Activated CD4-positive, alpha-beta T cell treated with anti-CD3 and anti-CD28 coated beads, Interleukin-10, Interleukin-2, amounts not matched to agents 100 ng/mL and 50 ng/mL, durations not matched to agents 16 hours and 8 hours (primary cell): ENCODE measurements around the gene TF.
"Not testable (repeated sequence)": the region's sequence is repeated elsewhere in the genome, so short reads cannot be mapped to it uniquely, and the experiment has no call there.

Source experiments
- DNase-seq: peaks from one replicate; pipeline ENCODE4 v3.0.0-alpha.2; 2020

The TF gene

DNA sequence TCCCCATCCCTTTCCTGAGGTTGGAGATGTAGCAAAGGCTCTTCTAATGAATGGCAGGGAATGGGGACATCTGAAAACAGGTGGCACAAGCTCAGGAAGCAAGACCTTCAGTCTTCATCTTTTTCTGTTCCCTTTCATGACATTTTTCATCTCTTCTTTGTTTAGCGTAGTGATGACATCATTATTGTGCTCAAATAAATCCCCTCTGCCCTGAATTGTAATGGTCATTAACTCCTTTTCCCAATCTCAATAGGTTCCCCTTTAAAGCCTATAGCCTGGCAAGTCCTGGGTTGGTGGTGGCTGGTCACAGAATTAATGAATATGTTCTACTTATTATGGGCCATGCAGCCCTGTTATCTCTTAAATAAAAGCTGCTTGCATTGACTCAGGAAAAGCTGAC is 21.4 kb downstream of the TF start:
- no peak for DNase-seq

- DNase-seq = no peak
Measured at GRCh38 chr3:133769536-133769935, 23.3 kb downstream of the TF start.

DNA sequence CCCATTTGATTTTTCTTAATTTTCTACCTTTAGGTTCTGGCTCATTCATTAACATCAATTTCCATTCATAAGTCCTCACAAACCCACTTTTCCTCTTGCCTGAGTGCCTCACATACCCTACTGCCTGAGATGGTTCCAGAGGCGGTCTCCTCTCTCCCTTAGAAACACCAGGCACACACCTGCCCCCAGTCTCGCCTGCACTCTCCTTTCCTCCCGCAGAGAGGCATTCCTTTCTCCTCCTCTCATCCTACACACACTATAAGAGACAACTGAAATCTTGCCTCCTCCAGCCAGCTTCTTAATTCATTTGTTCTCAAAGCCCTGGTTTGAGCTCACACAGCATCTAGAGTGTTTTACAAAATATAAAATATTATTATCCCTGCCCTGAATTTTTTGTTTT is 27.5 kb downstream of the TF start:
- no peak for DNase-seq

DNA sequence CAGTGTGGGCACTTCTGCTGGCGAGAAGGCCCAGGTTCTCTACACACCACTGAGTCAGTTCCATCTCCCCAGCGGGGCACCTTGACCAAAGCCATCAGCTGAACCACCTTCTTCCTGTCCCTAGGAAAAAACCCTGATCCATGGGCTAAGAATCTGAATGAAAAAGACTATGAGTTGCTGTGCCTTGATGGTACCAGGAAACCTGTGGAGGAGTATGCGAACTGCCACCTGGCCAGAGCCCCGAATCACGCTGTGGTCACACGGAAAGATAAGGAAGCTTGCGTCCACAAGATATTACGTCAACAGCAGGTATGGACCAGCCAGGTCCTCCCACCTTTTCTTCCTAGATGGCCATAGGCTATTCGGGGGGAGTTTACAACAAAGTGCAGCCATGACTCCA is 29.1 kb downstream of the TF start:
- DNase-seq = no peak

DNA sequence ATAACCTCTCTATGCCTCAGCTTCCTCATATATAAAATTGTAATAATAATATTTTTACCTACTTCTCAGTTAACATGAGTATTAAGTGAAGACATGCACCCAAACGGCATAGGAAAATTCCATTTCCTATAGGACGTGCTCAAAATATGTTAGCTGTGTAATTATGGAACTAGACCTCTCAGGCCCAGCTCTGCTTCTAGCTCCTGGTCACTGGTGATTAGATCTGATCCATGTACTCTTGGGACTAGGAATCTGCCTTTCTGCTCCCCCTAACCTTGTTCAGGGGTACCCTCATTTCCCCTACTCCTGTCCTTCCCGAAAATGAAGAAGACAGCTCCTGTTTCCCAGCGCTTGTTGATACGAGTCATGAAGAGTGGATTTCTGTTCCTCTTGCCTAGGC is 29.6 kb downstream of the TF start:
- no peak for DNase-seq

GRCh38 chr3:133776794-133777438 is 30.7 kb downstream of the TF start:
- DNase-seq = no peak

- no peak for DNase-seq
Measured at GRCh38 chr3:133777807-133778568, 31.8 kb downstream of the TF start.

GRCh38 chr3:133779626-133780203 is 33.5 kb downstream of the TF start:
- no peak for DNase-seq

DNA sequence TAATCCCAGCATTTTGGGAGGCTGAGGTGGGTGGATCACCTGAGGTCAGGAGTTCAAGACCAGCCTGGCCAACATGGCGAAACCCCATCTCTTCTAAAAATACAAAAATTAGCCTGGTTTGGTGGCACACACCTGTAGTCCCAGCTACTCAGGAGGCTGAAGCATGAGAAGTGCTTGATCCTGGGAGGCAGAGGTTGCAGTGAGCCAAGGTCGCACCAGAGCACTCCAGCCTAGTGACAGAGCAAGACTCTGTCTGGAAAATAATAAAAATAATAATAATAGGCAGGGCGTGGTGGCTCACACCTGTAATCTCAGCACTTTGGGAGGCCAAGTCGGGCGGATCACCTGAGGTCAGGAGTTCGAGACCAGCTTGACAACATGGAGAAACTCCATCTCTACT is 34.6 kb downstream of the TF start:
- DNase-seq = not testable (repeated sequence)

DNA sequence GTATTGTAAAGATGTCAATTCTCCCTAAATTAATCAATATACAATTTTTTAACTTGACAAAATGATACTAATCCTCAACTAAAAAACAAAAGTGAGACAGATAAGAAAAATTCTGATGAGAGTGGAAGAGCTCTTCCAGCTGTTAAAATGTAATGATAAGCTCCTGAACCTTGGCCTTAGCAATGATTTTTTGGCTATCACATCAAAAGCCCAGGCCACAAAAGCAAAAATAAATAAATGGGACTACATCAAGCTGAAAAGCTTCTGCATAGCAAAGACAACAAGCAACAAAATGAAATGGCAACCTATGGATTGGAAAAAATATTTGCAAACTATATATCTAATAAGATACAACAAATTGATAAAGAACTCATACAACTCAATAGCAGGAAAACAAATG is 35.4 kb downstream of the TF start:
- no peak for DNase-seq

GRCh38 chr3:133782454-133782853 is 36.3 kb downstream of the TF start:
- DNase-seq = no peak

GRCh38 chr3:133783762-133784161 is 37.6 kb downstream of the TF start:
- no peak for DNase-seq

- no peak for DNase-seq
Measured at GRCh38 chr3:133788024-133788423, 41.8 kb downstream of the TF start.

- no peak for DNase-seq
Measured at GRCh38 chr3:133792171-133792763, 46.1 kb downstream of the TF start.

- no peak for DNase-seq
Measured at GRCh38 chr3:133797396-133798105, 51.4 kb downstream of the TF start.

DNA sequence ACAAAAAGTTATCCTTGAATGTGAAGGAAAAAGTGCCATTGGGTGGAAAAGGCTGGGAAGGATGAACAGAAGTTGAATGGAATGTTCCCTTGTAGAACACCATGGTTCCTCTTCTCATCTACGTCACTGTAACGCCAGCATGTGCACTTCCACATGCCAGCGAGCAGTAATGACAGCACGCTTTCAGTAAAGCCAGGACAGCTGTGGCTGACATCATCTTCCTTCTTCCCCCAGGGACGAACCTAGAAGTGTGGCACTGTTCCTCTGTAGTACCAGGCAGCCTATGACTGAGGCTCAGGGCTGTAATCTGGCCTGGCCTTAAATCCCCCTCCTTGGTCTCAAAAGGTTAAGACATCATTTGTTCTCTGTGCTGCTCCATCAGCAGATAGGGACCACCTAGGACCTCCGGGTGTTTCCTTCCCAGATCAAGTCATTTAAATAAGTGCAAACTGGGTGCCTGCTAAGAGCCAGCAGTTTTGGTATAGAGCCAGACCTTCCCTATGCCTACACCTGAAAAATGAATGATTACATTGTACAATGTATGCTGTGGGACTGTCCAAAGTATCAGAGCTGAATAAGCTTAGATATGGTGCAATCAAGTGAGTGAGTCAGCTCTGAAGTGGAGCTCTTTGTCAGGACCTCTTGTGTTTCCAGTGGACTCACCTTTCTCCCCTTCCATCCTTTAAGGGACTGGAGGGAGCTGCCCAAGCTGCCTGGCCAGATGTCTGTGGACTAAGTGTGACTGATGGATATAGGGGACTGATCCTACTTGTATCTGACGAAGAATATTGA is 53.8 kb downstream of the TF start:
- no peak for DNase-seq

GRCh38 chr3:133803469-133803868 is 57.3 kb downstream of the TF start:
- no peak for DNase-seq

GRCh38 chr3:133804896-133805295 is 58.7 kb downstream of the TF start:
- DNase-seq = no peak

DNA sequence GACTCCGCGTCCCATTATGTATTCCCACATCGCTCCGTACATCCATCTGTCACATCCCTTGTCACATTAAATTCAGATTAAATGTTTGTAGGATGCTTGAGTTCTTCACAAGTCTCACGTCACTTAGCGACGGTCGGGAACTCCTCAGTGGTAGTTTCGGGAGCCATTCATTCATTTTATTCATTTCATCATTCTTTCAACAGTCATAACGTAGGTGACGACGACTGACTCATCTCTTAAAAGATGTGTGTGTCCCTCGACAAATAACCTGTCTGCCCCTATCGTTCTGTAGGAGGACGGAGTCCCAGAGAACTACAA is 59.1 kb downstream of the TF start:
- no peak for DNase-seq

DNA sequence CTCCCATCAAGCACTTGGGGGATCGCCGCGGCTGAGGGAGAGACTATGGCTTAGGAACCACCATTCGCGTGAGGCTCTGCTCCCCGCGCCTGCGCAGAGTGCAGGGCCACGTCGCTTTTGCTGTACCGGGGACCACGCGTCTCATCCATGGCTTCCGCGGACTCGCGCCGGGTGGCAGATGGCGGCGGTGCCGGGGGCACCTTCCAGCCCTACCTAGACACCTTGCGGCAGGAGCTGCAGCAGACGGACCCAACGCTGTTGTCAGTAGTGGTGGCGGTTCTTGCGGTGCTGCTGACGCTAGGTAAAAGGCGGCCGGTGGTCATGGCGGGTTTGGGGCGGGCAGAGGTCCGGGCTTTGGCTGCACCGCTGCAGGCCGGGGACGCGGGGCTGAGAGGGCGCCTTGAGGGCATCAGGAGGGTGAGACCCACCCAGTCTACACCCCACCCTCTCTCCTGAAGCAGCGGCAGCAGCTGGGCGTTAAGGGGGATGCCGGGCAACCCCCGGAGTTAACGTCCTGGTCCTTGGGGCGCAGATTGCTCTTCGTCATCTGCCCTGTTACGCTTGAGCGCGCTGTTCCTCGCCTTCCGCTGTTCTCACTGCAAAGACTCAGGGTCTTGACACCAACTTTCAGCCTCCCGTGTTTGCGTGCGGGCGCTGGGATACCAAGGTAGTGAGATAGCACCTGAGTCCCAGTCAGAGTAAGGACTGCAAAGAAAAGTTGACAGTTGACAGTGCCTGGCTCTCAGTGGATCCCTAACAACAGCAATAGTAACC is 59.7 kb downstream of the TF start, which contains the start of gene SRPRB:
Gene SRPRB (plus strand): TSS at position 114 of the 774 bp plus-strand sequence. CDS start 34 bp downstream, at position 148.
- DNase-seq = peak; percentile 99

- DNase-seq = no peak
Measured at GRCh38 chr3:133812872-133813271, 66.7 kb downstream of the TF start.

GRCh38 chr3:133815386-133815785 is 69.2 kb downstream of the TF start:
- no peak for DNase-seq
